ENCODE data around the gene CHDH.

Gene CHDH

GRCh38 chr3:53846134-53846850 is at the start of gene CHDH, which contains the start of gene IL17RB:
Gene CHDH (minus strand): TSS chr3:53846419. CDS start chr3:53824008, 22,411 bp downstream.
Gene IL17RB (plus strand): TSS chr3:53846568. CDS start chr3:53846589, 21 bp downstream.
- no peak for DNase-seq

GRCh38 chr3:53892286-53892637 is 46.0 kb upstream of the CHDH start:
- no peak for DNase-seq

GRCh38 chr3:53891497-53892285 is 45.5 kb upstream of the CHDH start, which contains the start of gene SELENOK:
Gene SELENOK (minus strand): TSS chr3:53891859.
- DNase-seq, result peak; percentile 98

- DNase-seq, result peak; percentile 55
Measured at GRCh38 chr3:53890726-53891475, 44.7 kb upstream of the CHDH start.

GRCh38 chr3:53888232-53888631 is 42.0 kb upstream of the CHDH start:
- DNase-seq, result no peak

- DNase-seq, result no peak
Measured at GRCh38 chr3:53887446-53887845, 41.2 kb upstream of the CHDH start.

GRCh38 chr3:53885239-53885638 is 39.0 kb upstream of the CHDH start:
- DNase-seq, result no peak

- DNase-seq, result no peak
Measured at GRCh38 chr3:53884623-53885022, 38.4 kb upstream of the CHDH start.

- no peak for DNase-seq
Measured at GRCh38 chr3:53883008-53883407, 36.8 kb upstream of the CHDH start.

- DNase-seq, result peak; percentile 86
Measured at GRCh38 chr3:53881691-53882593, 35.7 kb upstream of the CHDH start, which contains the start of gene ACTR8. Gene ACTR8 (minus strand): TSS chr3:53882152. CDS start chr3:53882101, 51 bp downstream.

- no peak for DNase-seq
Measured at GRCh38 chr3:53880396-53881345, 34.5 kb upstream of the CHDH start.

- no peak for DNase-seq
Measured at GRCh38 chr3:53865732-53866499, 19.7 kb upstream of the CHDH start.

- no peak for DNase-seq
Measured at GRCh38 chr3:53863145-53863544, 16.9 kb upstream of the CHDH start.

- no peak for DNase-seq
Measured at GRCh38 chr3:53862241-53862640, 16.0 kb upstream of the CHDH start.

GRCh38 chr3:53860196-53860595 is 14.0 kb upstream of the CHDH start:
- no peak for DNase-seq

- no peak for DNase-seq
Measured at GRCh38 chr3:53859178-53859577, 13.0 kb upstream of the CHDH start.

- no peak for DNase-seq
Measured at GRCh38 chr3:53858096-53858741, 12.0 kb upstream of the CHDH start.

- DNase-seq, result no peak
Measured at GRCh38 chr3:53856964-53857363, 10.7 kb upstream of the CHDH start.

- DNase-seq, result no peak
Measured at GRCh38 chr3:53850895-53851294, 4.7 kb upstream of the CHDH start.

- no peak for DNase-seq
Measured at GRCh38 chr3:53849916-53850315, 3.7 kb upstream of the CHDH start.

Data from stimulated activated CD4-positive, alpha-beta T cell treated with anti-CD3 and anti-CD28 coated beads, Interleukin-4, amount 100 ng/mL, for 24 hours (primary cell).